Measurements from ENCODE around the gene MUCL3. TPM values are rescaled to one million over a fixed set of nuclear protein-coding genes. Genes with fewer than 3 reads are reported as not detected.

MUCL3 gene
- total and polyA plus RNA-seq, 2 of the 8 experiments (the other 6 are each of a cell fraction or from before 2014, with no cell fraction given): 0.15 to 0.37 TPM

DNA sequence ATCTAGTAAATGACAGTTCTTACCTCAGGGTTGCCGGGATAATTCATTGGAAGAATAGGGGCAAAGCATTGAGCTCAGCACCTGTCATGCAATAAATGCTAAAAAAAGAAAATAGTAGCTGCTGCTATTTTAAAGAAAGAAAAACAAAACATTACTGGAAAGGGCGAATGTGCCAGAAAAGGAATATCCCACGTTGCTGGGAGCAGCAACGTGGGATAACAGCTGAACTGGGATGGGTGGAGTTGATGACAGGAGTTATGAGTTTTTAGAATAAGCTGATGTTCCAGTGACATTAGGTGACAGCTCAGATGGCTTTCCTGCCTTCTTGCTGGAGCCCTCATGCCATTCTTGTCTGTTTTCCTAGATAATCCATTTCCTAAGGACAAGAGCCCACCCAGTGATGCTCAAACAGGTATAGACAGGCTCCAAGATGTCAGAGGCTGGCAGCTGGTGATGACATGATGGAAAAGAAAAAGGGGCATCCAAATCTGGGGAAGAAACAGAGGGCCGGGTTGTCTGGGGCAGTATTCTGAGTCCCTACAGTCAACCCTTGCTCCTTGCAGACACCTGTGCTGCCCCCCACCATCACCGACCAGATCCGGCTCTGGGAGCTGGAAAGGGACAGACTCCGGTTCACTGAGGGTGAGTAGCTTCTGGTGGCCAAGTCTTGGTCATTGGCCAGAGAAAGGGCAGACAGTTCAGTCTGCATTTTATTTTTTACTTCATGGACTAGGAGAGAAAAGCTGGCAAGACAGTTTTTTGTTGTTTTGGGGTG lies 27.8 kb upstream of the MUCL3 start:
- Histone ChIP-seq H3K79me2 (ENCODE audit: control insufficient read depth in 1 of 2, insufficient read depth in 2 of 2, low read length in 2 of 2) (peaks cover 0 to 13% of the 10 kb centered on the region in 2 experiments; a peak in 2 of 4 replicates), H2BK20ac (ENCODE audit: low read length) (no peak overlapping the region), H3K14ac (ENCODE audit: insufficient read length) (no peak overlapping the region), H4K20me1 (replicated peaks in 1 of 2; ENCODE audit: control insufficient read depth in 1 of 2, insufficient read depth in 2 of 2, low read length in 2 of 2) (peaks cover 0 to 2% of the 10 kb centered on the region in 2 experiments), H2AFZ (ENCODE audit: low read length) (no peak overlapping the region), H3K9ac (replicated peaks in 1 of 4; ENCODE audit: extremely low read depth in 1 of 4, low read depth in 3 of 4, low read length in 3 of 4) (no peak overlapping the region), H3K36me3 (ENCODE audit: control insufficient read depth in 2 of 4, insufficient read depth in 4 of 4, low read length in 3 of 4) (peaks cover 6 to 16% (median 9%) of the 10 kb centered on the region in 4 experiments; a peak in 7 of 8 replicates), H3K4me2 (ENCODE audit: insufficient read depth in 1 of 2, low read depth in 2 of 2, low read length in 2 of 2) (peak overlapping the region in 1 of 2 experiments; percentile 68; a peak in 1 of 4 replicates), H3K4me1 (replicated peaks in 1 of 4; ENCODE audit: control insufficient read depth in 3 of 4, insufficient read depth in 4 of 4, low read length in 3 of 4) (peaks cover 0 to 18% (median 7%) of the 10 kb centered on the region in 4 experiments; a peak in 5 of 7 replicates), H2BK120ac (replicated peaks; ENCODE audit: low read depth, low read length) (no peak overlapping the region), H2BK15ac (ENCODE audit: low read length) (no peak overlapping the region), H2BK5ac (ENCODE audit: low read depth, low read length) (0 out of 2 replicates have a peak overlapping the region, but pooled peaks have one; percentile 63), H3K56ac (replicated peaks; ENCODE audit: insufficient read length, low read depth, low read length) (no peak overlapping the region), H2AK5ac (ENCODE audit: low read depth, low read length) (no peak overlapping the region), H2BK12ac (ENCODE audit: low read depth, low read length) (peak overlapping the region; percentile 39; the same call in 1 of the 2 replicates), H3K27me3 (replicated peaks in 1 of 4; ENCODE audit: control insufficient read depth in 3 of 4, extremely low read depth in 1 of 4, insufficient read depth in 3 of 4, low read length in 3 of 4) (no peaks in the 10 kb centered on the region), H3K27ac (ENCODE audit: low read depth, low read length) (no peak overlapping the region), H4K5ac (ENCODE audit: insufficient read length, low read depth, low read length) (no peak overlapping the region), H4K8ac (ENCODE audit: extremely low read depth, insufficient read depth, low read length) (no peak overlapping the region; the same call in 1 of the 2 replicates), H3K4me3 (ENCODE audit: extremely low read depth in 1 of 4, insufficient read depth in 2 of 4, low read depth in 3 of 4, low read length in 4 of 4) (peak overlapping the region in 1 of 4 experiments; percentile 74; a peak in 2 of 8 replicates), H3K23ac (ENCODE audit: insufficient read length) (no peak overlapping the region), H3K79me1 (ENCODE audit: low read depth, low read length) (0 out of 2 replicates have a peak, but pooled peaks cover 2% of the 10 kb centered on the region), H3K18ac (ENCODE audit: extremely low read depth, low read length) (no peak overlapping the region), H4K91ac (replicated peaks; ENCODE audit: insufficient read length, low read length) (no peak overlapping the region), H3K23me2 (ENCODE audit: low read depth, low read length) (peaks cover 10% of the 10 kb centered on the region), H3K4ac (replicated peaks; ENCODE audit: insufficient read length, low read depth, low read length) (no peak overlapping the region), H3K9me3 (ENCODE audit: insufficient read depth in 2 of 2, low read depth in 1 of 2, low read length in 1 of 2) (no peaks in the 10 kb centered on the region)
- 83% methylated on average over 8 of the region's 8 CpGs; no CpG with 5 or more reads in 1 of the 2 experiments for WGBS, 2 experiments (ENCODE audit: extremely low coverage in 1 of 2, insufficient coverage in 1 of 2, insufficient read length in 1 of 2, insufficient replicate concordance in 2 of 2, low coverage in 1 of 2, low lambda C conversion rate in 2 of 2, missing lambda C conversion rate in 1 of 2)
- FAIRE-seq (no peak), DNase-seq (ENCODE audit: low read depth in 1 of 2, low spot score in 2 of 2) (no peak)
- ChIA-PET CTCF (ENCODE audit: partially characterized antibody) (interaction anchor here (0.6 to 16.0 kb wide), 27 partner anchors 11 to 298 kb away, joined by 3 to 285 read pairs (median 5); partner anchors contain the start of genes DDR1 and MUCL3), POLR2A (ENCODE audit: partially characterized antibody) (interaction anchor here (0.7 to 4.0 kb wide), 19 partner anchors 10 to 629 kb away, joined by 3 to 17 read pairs (median 3); partner anchors contain the start of genes DDR1, DDX39B and FLOT1)
- peak; percentile 88 for TF ChIP-seq TAF7 (optimal IDR thresholded peaks at IDR 0.05; ENCODE audit: borderline replicate concordance, low read depth, low read length)
- 0 out of 3 replicates have a peak, but pooled peaks of 1 of the 2 experiments have one; percentile 40 for TF ChIP-seq POLR2A (IDR thresholded peaks at IDR 0.05; ENCODE audit: control extremely low read depth in 1 of 2, low read depth in 2 of 2, low read length in 2 of 2)
- no peak for TF ChIP-seq TBP (IDR thresholded peaks at IDR 0.05; ENCODE audit: low read depth, low read length)
- TF ChIP-seq MAFK (IDR thresholded peaks at IDR 0.05; ENCODE audit: low read depth, low read length): no peak
- no peak for TF ChIP-seq KDM5A (IDR thresholded peaks at IDR 0.05; ENCODE audit: low read length)

All from H1 (cell line).